ENCODE data around the gene METTL26.

METTL26 gene

DNA sequence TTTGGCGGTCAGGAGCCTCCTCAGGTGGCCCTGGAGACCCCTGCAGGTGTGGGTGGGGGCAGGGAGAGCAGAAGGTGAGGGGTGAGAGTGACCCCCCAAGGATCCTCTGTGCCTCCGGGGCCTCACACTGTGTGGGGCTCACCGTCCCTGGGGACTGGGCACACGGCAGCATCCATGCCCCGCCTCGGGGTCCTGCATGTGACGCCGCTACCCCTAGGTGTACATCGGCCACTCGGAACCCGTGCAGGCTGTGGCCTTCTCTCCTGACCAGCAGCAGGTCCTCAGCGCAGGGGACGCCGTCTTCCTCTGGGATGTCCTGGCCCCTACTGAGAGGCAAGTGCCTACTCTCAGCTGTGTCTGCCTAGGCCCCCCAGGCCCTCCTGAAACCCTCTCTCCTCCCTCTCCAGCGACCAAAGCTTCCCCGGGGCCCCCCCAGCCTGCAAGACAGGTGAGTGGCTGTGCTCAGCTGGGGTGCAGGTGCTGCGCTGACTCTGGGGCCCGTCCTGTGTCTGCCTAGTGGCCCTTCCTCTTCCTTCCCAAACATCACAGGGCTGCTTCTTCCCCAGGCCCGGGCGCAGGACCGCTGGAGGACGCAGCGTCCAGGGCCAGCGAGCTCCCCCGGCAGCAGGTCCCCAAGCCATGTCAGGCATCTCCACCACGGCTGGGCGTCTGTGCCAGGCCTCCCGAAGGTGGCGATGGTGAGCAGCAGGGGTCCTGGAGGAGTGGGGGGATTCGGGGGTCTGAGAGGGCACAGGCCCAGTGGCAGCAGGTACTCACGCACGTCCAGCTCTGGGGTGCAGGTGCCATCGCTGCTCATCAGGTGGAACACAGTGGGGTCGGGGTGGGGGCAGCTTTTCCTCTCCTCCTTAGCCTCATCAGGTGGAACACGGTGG is 22.8 kb upstream of the METTL26 start:
- no peak for DNase-seq

DNA sequence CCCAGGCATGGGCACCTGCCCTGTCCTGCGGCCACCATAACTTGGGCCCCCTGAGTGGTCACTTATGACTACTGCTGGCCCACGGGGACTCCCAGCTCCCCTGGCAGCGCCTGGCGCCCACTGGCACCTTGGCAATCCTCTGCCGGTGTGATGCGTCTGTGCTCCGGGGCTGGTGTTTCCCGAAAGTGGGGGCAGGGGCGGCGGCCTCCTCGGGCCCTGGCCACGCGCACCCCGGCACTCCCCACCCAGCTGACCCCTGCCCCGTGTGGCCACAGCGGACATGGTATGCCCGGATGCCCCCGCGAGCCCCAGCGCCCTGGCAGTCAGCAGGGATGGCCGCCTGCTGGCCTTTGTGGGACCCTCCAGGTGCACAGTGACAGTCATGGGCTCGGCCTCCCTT is 21.4 kb upstream of the METTL26 start:
- DNase-seq = no peak

DNA sequence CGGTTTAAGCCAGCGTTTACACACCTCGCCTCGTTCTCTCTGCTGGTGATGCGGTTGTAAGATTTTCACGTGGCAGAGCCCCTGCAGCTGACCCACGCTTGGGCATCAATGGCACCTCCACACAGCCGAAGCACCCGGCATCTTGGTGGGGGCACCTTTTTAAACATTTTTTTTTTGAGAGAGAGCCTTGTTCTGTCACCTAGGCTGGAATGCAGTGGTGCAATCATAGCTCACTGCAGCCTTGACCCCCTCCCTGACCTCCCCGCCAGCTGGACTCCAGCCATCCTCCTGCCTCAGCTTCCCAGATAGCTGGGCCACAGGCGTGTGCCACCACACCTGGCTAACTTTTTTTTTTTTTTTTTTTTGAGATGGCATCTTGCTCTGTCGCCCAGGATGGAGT is 17.9 kb upstream of the METTL26 start:
- DNase-seq = no peak

DNA sequence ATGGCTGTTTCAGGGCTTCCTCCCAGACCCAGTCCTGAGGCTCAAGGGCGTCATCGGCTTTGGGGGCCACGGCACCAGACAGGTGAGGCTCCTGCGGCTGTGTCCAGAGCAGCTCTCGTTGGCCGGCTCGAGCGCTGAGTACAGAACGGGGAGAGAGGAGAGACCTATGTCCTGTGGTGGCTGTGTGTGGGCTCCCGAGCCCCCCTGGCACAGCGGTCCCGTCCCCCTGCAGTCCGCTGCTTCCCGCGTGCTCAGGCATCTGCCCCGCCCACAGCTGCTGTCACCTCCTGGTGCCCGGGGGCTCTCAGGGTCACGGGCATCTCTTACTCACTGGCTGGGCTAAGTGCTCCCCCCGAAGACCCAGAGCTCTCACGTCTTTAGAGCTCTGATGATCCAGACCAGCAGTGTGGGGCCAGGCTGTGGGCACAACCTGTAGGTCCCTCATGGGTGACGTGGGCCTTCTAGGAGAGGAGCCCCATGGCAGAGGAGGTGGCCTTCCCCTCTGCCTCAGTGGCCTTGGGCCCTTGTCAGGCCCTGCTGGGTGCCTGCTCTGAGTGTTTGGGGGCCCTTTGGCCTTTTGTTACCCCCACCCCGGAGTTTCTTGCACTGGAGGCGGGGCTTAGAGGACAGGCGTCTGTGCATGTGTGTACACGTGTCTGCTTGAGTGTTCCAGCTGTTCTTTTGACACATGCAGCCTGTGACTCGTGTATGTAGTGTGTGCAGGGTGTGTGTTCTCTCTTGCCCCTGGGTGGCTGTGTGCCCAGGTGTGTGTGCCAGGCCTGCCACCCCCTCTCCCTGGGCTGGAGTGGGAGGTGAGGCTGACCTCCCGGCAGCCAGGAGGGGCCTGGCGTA is 16.6 kb upstream of the METTL26 start:
- DNase-seq = no peak

DNA sequence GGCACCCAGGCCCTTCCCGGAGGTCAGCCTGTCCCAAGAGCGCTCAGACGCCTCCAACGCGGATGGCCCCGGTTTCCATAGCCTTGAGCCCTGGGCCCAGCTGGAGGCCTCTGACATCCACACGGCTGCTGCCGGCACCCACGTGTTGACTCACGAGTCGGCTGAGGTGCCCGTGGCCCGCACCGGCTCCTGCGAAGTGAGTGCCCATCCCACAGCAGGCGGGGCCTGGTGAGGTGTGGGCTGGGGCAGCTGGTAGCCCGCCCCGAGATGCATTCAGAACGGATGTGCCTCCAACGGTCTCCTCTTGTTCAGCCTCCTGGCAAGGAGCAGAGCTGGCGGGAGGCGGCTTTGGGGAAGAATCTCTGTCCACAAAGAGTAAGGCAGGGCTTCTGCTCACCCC is 15.7 kb upstream of the METTL26 start:
- no peak for DNase-seq

DNA sequence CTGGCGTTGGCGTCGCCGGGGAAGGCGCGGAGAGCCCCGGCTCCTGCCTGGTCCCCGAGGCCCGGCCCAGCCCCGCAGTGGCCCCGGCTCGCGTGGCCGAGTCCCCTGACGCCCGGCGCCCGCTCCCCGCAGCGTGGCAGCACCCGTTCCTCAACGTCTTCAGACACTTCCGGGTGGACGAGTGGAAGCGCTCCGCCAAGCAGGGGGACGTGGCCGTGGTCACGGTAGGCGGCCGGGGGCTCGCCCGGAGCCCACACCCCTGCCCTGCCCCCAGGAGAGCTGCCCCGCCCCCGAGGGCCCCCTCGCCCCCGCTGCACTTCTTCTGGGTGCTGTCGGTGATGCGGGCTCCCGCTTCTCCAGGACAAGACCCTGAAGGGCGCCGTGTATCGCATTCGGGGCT is 13.5 kb upstream of the METTL26 start:
- peak; percentile 22 to 32 for DNase-seq

DNA sequence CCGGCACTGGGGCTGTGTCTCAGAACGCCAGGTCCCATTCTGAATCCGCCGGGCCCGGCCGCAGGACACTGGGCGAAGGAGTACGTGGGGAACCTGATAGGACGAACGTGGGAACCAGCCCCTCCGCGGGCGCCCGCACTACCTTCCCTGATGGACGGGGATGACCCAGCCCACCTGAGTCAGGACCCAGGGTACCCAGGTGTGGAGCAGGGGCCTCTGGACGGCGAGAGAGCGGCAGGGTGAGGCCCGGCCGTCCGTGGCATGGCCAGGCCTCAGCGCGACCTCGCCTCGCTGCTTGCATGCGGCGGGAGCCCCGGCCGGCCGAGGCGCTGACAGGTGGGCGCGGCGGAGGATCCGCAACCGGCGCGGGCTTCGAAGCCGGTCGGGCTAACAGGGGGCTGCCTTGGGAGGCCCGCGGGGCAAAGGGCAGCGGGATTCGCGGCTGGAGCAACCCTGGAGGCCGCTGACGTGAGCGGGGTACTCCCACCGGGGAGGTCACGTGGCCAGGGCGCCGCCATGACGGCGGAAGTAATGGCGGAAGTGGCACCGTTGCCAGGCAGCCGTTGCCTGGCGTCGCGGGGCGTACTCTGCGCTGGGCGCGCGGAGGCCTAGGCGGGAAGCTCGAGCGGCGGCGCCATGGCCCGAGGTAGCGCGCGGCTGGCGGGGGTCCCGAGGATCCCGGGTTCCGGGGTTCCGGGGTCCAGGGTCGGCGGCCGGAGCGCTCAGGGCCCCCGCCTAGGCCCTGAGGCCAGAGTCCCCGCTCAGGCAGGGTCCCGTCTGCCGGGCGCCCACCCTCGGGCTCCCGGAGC is 12.9 kb upstream of the METTL26 start, which contains the start of gene WDR90:
WDR90 (plus strand) TSS at position 585 of the 809 bp plus-strand sequence; CDS start at position 637, 52 bp downstream.
- peak; percentile 92 to 95 for DNase-seq

DNA sequence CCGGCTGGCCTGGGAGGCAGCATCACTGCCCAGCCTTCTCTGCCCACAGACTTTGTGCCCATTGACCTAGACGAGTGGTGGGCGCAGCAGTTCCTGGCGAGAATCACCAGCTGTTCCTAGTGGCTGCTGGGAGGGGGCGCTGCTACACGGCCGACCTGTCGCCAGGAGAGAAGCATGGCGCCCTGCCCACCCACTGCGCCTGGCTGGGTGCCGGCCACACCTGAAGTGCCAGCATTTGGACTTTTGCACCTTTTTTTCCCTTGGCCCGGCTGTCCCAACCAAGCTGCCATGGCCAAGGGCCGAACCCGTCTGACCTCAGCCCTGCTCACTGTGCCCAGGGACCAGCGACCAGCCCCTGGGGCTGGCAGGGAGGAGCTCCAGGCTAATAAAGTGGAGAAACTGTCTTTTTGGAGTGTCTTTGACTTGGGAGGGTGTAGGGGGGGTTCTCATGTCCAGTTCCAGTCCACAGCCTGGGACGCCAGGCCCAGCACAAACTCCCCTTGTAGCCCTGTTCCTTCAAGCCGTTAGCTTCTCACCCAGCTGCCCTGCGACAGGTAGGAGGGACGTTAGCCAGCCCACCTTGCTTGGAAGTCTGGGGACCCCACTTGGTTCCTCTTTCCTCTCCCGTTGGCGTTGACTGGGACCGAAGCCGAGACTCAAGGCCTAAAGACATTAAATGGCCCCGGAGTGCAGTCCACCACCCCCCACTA is 12.1 kb upstream of the METTL26 start:
- peak; percentile 69 to 73 for DNase-seq

DNA sequence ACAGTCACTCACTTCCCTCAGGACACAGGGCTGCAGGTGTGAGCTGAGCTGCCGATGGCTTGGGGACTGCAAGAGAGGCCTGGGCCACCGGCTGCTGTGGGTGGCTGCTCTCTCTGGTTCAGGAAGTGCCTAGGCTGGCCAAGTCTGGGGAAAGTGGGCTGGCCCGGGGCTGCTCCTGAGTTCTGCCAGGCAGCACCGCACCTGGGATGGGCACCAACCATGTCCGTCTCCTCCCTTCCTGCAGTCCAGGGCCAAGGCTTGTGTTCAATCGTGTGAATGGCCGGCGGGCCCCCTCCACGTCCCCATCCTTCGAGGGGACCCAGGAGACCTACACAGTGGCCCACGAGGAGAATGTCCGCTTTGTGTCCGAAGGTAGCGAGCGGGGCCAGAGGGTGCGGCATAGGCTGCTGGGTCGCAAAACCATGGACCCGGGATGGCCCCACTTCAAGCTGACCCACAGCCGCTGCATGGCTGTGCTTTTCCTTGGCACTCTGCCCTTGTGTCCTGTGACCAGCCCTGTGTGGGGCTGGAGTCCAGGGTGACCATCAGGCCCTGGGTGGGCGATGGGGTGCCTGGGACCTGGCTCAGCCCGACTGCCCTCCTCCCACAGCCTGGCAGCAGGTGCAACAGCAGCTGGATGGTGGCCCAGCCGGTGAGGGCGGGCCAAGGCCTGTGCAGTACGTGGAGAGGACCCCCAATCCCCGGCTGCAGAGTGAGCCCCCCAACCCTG is 11.2 kb upstream of the METTL26 start:
- DNase-seq = no peak

DNA sequence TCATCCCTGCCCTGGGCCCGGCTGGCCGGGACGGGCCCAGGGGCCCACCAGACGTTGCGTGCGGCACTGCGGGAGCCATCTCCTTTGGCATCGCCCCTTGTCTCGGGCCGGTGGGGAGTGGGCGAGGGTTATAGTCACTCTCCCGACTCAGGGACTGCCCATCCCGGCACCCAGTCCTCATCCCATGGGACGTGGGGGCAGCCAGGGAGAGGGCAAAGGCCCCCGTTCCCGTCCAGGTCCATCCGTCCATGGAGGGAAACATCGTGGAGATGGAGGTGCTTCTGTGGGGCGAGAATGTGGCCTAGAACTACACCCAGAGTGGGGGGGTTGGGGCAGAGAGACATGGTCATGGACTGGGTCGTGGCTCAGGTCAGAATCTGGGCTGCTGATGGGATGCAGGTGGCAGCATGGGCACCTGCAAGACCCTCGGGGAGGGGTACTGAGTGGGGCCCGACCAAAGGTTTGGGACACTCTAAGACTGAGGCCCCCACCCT is 10.6 kb upstream of the METTL26 start:
- no peak for DNase-seq

DNA sequence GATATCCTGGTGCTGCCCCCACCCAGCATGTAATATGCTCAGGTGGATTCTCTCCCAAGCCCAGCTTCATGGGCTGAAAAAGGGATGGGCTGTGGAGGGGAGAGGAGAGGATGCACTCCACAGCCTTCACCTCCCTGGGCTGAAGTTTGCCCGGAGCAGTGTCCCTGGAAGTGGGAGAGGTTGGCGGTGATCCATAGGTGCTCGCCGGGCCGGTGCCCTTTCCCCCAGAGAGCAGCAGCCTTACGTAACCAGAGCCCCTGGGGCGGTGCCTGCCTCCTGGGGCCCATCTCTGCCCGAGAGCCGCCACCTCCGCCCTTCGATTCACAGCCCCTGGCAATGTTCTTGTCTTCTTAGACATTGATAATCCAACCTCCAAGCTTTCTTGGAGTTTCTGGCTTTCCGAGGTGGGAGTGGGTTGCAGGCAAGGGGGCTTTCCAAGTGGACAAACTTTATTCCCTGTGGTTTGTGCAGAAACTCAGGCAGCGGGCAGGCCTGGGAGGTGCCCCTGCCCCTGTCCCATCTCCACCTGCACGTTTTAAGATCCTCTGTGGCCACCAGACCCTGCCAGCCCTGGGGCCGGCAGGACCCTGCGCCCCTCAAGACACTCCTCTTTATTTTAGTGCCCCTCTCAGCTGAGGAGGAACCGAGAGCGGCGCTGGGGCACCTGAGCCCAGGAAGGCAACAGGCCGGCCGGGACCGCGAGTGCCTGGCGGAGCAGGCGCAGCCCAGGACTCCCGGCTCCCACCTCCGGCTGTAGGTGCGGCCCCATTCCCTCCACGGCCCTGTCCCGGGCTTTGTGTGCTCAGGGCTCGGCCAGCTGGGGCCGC is 10.0 kb upstream of the METTL26 start:
- no peak for DNase-seq

DNA sequence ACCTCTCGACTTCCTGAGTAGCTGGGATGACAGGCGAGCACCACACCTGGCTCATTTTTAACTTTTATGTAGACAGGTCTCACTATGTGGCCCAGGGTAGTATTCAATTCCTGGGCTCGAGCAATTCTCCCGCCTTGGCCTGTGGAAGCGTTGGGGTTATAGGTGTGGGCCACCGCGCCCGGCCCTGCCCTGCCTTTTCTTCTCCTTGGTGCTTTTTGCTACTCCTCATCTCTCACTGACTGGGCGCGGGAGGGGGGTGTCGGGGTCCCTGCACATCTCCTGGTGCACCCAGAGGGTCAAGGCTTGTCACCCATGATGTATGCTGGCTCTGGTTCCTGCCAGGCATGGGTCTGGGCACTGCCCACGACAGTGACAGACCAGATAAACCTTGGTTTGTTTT is 8.5 kb upstream of the METTL26 start:
- DNase-seq = no peak

DNA sequence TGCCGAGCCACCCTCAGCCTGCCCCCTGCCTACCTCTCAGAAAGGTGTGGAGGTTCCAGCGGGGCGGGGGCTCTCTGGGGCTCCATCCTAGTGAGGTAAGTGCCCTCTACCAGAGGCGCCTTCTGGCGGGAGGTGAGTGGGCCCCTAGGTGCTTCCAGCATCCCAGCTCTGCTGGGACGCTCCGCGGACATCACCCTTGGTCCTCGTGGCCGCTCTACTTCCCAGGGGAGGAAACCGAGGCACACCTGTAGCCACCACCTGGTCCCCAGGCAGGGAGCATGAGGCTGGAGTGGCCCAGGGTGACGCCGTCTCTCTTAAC is 6.9 kb upstream of the METTL26 start:
- DNase-seq = no peak

DNA sequence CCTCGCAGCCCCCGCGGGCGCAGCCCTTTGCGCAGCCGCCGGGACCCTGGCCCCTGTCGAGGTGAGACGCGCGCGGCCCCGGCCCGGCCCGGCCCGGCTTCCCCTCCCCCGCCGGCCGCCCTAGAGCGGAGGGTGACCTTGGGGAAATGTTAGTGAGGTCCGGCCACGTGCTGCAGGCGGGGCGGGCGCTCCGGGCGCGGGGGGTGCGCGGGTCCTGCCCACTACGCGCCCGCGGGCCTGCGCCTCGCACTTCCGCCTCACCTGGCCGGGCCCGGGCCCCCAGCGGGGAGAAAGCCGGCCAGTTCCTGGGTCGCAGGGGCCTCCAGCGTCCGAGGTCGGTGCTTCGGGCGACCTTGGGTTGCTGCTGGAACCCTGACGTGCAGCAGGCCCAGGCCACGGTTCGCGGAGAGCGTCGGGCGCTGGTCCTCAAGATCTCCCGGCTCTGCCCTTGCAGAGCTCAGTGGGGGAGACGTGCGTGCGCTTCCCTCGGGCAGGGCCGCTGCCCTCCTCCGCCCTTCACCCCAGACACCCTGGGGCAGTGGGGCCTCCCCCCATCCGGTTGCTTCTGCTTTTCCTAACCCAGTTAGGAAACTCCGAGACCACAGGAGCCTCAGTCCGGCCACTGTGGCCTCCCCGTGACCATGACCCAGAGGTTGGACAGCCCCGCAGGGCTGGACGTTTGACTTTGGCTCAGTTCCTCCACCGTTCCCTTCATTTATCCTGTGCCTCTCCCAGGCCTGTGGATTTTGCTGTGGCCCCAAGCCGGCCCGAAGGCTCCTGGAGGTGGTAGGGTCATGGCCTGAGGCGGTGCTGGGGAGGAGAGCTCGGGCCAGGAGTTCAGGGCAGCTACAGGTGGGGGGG is 6.3 kb upstream of the METTL26 start:
- DNase-seq = peak; percentile 53 to 55

DNA sequence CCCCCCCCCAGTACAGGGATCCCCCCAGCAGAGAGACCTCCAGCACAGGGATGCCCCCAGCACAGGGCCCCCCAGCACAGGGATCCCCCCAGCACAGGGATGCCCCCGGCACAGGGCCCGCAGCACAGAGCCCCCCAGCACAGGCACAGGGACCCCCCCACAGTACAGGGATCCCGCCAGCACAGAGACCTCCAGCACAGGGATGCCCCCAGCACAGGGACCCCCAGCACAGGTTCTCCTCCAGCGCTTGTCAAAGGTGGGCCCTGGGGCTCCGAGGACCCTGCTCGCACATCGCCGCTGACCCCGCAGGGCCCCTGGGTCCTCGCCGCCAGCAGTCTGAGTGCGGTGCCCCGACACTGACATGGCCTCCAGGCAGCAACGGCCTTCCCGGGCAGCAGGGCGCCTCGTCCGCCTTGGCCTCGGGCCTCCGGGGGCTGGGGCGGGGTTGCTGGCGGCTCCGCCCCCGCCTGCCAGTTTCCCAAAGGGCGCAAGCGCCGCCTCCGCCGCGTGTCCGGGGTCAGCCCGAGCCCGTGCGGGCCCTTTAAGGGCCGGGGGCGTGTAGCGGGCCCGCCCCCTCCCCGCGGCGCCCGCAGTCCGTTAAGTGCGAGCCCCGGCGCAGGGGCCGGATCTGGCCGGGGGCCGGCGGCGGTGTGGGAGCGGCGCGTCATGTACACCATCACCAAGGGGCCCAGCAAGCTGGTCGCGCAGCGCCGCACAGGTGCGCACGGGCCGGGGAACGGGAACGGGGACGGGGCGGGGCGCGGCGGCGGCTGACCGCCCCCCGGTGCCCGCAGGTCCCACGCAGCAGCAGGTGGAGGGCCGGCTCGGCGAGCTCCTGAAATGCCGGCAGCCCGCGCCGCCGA is 5.5 kb upstream of the METTL26 start, which contains the start of gene MCRIP2:
MCRIP2 (plus strand) TSS at position 503 of the 863 bp plus-strand sequence; CDS start at position 667, 164 bp downstream.
- peak; percentile 84 to 86 for DNase-seq

DNA sequence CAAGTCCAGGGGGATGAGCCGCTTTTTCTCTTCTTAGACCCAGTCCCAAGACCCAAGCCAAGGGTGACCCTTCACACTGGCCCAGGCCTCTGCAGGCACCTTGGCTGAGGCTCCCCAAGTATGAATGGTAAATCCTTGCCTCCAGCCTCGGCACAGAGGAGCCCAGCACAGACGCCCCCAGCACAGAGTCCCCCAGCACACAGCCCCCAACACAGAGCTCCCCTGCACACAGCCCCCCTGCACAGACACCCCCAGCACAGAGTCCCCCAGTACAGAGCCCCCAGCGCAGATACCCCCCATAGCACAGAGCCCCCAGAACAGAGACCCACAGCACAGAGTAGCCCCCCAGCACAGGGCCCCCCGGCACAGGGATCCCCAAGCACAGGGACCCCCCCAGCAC is 4.5 kb upstream of the METTL26 start:
- no peak for DNase-seq

DNA sequence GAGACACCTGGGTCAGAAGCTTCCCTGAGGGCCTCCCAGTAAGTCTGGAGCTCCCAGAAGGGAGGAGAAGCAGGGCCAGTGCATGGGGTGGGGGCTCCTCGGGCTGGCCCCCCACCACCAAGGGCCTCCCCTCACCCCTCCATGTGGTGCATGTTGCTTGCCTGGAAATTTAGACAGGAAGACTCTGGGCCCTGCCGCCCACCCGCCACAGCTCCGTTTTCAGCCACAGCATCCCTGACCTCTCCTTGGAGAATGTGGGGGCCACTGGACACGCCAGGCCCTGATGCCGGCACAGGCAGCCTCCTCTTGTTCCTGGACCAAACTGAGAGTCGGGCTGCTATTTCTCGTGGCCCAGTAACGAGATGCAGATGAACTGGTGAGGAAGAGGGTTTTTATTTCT is 2.7 kb upstream of the METTL26 start:
- no peak for DNase-seq

DNA sequence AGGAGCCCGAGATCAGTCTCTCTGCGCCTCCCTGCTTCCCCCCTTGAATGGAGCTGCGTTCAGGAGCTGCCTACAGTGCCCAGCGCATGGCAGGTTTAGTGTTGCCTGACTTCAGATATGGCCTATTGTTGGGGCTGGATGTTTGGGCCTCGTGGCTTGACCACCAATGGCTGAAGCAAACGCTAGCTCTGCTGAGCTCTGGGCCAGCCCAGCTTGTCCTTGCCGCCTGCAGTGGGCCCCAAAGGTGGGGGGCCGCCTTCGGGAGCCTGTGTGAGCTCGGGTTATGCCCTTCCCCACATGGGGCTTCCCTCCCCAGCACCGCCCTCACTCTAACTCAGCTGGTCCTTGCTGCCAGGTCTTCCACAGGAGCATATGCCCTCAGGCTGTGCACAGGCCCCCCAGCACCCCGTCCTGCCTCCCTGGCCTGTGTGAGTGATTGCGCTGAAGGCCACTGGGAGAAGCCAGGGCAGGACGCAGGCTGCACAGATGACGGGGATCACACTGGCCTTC is 2.0 kb upstream of the METTL26 start:
- no peak for DNase-seq
